GM21360 (cell line): ENCODE data around the gene PEAR1.

ENCODE experiments used
- ATAC-seq: cut with Tn5 transposase; IDR thresholded peaks from one replicate; pipeline ENCODE4 v1.9.1; 2021; ENCODE audit warnings: mild to moderate bottlenecking, moderate library complexity; ENCODE audit not compliant: unreplicated experiment

The PEAR1 gene

DNA sequence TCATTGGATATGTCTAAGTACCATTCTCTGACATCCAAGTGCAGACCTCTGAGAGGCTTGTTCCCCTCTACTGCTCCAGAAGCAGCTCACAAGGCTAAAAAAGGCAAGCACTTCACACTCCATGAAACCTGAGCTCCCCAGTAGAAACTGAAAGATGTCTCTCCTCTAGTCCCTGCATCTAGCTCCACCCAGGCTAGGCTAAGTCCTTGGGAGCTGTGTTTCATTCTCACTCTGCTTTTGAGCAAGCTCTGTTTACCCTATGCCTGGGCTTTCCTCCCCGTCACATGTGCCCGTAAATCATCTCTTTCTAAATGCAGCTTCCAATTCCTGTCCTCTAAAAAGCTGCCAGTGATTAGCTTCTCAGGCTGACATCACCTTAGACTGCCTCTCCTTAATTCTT, 65.9 kb downstream of the PEAR1 start:
- no peak for ATAC-seq

DNA sequence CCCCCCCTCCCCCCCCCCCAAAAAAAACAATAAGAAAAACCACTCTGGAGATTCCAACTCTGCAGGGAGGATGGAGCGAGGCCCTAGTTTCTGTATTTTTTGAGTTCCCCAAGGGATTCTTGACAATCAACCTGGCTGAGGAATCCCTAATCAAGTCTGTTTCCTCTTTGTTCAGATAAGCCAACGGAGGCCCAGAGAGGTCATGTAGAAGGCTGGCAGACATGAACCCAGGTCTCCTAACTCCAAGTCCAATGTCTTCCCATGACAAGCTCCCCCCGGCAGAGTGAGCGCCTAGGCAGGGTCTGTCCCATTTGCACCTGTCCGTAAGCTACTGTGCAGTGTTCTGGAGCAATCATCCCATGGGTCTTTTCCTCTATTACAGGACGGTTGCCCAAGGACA, 66.4 kb downstream of the PEAR1 start:
- ATAC-seq: no peak

DNA sequence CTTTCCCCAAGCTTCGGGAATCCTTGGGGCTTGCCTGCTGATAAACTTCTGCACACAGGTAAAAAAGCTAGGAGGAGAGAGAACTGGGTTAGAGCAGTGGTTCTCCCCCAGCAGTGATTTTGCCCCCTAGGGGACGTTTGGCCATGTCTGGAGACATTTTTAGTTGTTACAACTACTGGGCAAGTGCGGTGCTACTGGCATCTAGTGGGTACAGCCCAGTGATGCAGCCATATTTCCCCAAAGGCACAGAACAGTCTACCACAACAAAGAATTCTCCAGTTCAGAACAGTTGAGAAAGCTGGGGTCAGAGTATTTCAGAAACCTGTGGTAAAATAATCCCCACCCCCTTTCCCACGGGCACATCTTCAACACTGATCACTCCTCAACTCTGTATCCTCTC, 68.2 kb downstream of the PEAR1 start:
- ATAC-seq: no peak

DNA sequence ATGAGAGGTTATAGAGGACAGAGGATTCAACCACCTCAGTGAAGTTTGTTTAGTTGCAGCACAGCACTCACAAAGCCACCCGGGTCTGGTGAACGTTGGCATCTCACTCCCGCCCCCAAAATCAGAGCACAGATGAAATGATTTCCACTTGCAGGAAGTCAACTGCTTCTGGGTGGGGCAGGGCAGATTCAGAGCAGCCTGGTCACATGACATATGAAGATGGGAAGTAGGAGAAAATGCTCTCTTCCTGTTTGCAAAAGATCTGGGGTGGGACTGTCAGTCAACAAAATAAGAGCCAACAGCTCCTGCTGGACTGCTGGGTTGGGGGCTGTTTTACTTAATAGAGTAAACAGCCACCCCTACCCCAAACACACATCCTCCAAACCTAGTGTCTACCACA, 70.1 kb downstream of the PEAR1 start:
- ATAC-seq: no peak

DNA sequence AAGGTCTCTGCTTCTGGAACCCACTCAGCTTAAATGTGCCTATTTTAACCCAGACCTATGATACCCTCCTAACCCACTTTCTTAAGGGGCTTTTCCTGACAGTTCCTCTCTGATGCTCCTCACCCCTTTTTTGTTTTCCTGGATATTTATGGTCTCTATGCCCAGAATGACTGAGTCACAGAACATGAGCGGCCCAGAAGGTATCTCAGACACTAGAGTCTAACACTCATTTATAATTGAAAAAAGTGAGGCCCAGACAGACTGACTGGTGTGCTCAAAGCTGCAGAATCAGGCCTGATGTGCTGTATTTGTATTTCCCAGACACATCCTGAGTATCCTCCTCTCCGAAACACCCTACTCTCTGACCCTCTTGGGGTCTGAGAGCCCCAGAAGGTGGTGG, 70.9 kb downstream of the PEAR1 start:
- no peak for ATAC-seq
